Stimulated activated naive CD4-positive, alpha-beta T cell (primary cell): ENCODE measurements around the gene MYO16.
"Not testable (repeated sequence)": the region's sequence is repeated elsewhere in the genome, so short reads cannot be mapped to it uniquely, and the experiment has no call there.

ENCODE experiments used
- DNase-seq, 6 experiments: peaks; one replicate each; lab custom pipeline; 2025; lab: John Stamatoyannopoulos, UW

The MYO16 gene

DNA sequence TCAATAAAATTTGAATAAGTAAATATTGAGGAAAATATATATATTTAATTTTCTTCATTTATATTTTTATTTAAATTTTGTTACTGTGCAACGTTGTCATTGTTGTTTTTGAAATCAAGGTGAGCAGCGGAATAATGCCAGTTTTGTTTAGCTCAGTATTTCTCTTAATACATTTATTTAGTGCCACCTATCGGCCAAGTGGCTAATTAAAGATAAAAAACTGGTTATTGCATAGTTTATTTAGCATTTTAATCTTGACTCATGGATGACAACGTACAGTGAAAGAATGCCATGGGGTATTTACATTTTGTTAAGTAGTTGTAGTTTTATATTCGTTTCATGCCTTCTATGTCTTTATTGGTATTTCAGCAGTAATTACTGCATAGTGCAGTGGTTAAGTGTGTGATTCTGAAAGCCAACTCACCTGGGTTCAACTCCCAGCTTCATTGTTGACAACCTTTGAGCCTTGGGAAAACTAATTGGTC, 265.9 kb downstream of the MYO16 start:
- DNase-seq: peak in 3 of 6 experiments; percentile 6 to 34 (median 18)

DNA sequence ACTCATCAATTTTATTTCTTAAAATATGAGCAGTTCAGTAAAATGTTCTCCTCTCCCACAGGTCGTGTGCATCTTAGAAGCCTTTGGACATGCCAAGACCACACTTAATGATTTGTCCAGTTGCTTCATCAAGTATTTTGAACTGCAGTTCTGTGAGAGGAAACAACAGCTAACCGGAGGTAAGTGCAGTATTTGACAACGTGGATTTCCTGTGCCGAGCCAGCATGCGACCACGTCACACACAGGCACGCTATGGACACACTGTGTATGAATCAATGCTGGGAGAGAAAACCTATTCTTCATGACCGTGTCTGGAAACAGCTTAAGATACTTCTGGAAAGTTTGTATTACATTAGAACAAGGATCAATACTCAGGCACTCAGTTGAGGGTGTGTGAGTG, 268.5 kb downstream of the MYO16 start:
- peak in 1 of 6 experiments; percentile 23 for DNase-seq

DNA sequence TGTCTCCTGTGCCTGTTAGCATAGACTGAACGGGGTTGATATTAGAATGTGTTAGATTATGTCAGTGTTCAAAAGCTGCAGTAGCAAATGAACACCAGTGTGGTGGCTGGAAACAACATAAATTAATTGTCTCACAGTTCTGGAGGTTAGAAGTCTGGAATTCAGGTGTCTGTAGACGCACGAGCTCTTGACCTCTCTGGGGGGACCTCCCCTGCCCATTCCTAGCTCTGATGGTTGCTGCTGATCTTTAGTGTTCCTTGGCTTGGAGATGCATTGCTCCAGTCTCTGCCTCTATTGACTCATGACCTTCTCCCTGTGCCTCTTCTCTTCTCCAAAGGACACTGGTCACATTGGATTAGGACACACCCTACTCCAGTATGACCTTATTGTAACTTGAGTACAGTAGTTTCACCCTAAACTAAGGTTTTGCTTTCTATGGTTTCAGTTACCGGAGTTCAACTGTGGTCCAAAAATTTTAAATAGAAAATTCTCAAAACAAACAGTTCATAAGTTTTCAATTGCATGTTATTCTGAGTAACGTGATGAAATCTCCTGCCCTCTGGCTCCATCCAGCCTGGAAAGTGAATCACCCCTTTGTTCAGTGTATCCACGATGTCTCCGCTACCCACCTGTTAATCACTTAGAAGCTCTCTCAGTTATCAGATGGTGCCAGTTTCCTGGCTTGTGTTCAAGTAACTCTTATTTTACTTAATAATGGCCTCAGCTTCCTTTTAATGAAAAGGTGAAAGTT, 273.2 kb downstream of the MYO16 start:
- no peak for DNase-seq

DNA sequence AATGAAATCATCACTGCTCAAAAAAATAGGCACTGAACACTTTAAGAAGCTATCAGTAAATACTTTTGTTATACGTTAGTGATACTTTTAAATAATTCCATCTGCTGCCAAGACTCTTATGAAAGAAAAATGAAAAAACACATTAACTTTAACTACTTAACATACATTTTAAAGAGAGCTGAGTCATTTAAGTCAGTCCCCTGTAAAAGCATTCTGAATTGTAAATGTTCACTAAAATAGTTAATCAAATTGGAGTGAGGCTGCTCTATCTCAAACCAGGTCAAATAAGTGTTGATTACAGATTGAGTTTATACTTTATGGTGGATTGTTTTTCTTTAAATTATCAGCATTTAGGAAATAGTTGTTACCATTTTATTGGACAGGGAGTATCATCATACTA, 274.2 kb downstream of the MYO16 start:
- no peak for DNase-seq

DNA sequence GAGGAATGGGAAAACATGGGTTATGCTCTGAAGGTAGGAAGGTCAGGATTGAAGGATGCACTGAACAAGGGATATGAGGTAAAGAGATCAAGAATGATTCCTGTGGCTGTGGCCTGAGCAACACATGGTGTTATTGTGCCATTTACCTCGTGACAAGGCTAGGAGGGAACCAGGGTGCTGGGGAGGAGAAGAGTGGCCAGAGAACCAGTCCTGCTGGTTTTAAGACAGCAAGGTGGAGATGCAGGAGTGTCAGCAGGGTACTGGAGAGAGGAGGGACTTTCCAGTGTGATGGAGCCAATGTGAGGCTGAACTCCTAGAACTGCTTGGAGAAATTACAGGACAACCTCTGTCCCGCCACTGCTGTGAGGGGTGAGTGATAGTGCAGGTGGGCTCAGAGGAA, 282.4 kb downstream of the MYO16 start:
- no peak for DNase-seq

DNA sequence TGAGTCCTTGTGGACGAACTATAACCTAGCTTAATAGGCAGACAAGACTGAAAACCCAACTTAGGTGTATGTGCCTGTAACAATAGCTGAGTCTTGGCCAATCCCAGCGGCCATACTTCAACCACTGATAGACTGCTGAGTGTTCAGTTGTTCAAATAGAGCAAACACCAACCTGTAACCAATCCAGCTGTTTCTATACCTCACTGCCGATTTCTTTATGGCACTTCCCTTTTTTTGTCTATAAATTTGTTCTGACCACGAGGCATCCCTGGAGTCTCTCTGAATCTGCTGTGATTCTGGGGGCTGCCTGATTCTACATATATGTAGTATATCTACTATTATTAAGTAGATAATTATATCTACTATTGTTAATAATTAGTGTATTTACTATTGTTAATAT, 284.3 kb downstream of the MYO16 start:
- not testable (repeated sequence) for DNase-seq

DNA sequence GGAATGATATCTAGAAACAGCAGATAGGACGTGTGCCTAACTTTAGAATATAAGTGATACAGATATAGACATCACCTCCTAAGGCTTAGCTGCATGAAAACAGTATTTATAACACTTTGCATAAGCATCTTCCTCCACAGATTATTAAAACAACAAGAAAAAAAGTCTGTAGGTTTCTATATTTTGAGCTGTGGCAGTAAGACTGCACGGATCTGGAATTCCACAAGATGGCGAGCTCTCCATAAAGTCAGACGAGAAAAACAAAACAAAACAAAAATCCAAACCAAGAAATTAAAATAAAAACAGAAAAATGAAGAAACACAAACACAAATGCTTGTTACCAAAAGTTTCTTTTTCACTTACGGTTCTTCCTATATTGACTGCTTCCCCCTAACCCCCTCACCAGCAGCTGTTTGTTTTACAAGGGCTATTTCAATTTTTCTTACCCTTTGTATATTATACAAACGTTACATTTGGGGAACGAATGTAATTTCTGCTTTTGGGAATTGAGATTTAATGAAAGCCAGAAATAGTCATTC, 285.8 kb downstream of the MYO16 start:
- no peak for DNase-seq

DNA sequence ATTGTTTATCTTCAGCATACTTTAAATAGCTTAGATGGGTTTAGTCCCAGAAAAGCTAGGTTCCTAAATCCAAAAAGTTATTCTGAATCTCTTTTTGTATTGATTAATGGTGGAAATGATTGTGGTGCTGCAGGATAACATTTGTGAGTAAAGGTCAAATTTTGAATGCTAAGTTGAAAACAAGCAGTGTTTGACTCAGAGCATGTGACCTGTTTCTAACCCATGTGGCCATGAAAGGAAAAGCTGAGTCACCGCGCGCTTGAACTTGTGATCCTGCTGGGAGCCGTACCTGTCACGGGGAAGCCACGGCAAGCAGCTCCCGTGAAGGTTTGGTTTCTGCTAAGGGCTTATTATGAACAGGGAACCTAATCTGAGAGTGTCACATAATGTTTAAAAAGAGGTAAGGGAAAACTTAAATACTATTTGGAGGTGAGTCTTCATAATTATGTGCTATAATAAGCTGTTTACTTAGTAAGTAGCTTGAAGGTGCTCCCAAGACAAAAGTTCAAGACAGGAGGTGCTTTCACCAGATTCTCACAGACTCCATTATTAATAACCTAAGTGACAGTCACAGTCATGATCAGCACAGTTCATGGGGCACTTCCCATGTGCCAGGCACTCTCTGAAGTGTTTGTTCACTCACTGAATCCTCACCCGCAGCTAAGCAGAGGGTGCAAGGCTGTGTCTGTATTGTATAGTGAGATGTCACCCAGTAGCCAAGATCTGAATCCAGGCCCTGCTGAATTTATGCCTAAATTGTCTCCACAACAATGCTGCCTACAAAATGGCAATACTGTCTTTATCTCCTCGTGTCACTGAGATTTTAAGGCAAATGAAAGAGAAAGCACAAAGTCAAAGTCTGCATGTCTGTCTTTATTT, 286.5 kb downstream of the MYO16 start:
- peak in 2 of 6 experiments; percentile 3 to 16 for DNase-seq

DNA sequence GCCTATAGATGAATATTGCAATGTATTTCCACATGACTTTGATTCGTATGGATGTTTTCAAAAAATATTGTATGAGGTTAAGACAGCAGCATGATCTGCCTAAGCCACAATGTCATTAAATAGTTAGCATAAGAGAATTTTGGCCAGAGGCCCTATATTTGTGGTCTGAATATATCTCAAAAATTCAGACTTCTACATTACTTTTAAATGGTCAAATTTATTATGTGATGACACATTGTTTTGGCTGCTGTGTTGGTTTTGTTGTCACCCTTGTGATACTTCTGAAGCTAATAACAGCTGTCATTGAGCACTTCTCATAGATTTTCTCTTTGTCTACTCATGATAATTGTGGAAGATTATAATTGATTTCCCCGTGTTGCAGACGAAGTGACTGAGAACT, 288.2 kb downstream of the MYO16 start:
- DNase-seq: no peak

DNA sequence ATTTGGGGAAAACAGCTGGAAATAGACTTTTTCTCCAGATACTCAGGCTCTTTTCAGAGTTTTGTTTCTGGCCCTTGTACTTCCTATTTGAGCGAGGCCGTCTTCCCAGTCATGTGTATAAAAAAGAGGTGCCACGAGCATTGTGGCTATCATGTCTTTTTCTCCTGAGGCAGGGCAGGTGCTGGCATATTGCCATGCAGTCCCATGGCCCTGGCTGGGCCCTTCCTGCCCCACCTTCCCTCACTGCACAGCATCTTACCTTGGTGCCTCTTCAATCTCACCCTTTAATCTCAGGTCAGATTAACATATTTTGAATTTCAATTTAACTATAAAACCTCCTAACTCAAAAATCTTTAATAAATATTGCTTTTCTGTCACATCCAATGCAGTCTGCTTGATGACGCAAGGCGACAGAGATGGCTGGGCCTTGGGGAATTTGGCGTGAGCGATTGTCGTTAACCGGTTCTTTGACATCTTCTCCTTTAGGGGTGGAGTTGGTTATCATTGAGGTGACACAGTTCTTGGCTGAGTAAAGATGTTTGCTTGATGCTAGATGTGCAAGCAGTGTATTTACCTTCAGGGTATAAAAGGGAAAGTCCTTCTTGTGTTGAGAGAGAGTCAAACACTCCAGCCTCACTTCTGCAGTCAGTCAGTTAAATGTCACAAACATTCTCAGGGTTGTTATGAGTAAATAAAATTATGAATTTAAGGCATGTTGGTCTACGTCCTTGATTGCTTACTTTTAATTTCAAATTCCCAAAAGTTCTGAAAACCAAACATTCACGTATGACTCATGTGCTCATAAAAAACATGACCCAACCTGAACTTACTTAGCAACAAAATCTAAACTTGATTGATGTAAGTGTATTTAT, 289.9 kb downstream of the MYO16 start:
- DNase-seq: no peak

DNA sequence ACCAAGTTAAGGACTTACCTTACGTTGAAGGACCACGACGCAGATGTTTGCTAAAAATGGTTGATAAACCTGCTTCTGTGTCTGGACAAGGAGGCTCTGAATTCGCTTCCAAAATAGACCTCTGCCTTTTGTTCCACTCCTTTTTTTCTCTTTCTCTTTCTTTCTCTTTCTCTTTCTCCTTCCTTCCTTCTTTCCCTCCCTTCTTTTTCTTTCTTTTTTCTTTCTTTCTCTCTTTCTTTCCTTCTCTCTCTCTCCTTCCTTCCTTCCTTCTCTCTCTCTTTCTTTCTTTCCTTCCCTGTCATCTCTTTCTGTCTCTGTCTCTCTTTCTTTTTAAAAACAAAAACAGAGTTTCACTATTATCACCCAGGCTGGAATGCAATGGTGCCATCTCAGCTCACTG, 290.7 kb downstream of the MYO16 start:
- no peak for DNase-seq

DNA sequence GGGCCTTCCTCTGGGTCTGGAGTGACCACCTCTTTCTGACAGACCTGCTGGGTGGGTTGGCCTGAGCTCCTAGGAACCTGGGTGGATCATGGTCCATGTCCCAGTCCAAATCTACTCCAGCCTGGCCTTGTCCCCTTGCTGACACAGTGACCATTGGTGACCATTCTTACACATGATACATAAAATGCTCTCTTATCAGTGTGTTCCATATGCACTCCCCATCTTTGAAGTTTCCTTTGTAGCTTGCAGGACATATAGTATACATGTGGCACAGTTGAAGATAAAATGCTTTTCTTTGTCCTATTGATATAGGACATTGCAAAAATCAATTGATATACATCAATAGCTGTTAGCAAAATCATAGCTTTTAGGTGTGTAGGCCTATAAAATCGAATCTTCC, 291.8 kb downstream of the MYO16 start:
- no peak for DNase-seq

DNA sequence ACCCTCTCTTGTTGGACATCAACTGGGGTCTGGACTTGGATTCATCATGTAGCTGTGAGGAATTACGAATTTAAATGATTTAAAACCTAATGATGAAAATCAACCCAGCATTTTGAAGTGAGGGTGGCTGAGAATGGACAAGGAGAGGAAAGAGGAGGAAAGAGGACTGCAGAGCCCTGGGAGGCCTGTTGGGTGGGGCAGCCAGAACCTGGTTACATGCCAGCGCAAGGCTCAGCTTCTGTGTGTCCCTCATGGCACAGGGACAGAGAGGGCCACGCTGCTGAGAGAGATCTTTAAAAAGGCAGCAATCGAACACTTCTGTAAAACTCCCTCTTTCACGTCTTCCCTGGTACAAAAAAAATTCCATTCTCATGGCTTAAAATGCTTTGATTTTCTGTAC, 292.7 kb downstream of the MYO16 start:
- no peak for DNase-seq

DNA sequence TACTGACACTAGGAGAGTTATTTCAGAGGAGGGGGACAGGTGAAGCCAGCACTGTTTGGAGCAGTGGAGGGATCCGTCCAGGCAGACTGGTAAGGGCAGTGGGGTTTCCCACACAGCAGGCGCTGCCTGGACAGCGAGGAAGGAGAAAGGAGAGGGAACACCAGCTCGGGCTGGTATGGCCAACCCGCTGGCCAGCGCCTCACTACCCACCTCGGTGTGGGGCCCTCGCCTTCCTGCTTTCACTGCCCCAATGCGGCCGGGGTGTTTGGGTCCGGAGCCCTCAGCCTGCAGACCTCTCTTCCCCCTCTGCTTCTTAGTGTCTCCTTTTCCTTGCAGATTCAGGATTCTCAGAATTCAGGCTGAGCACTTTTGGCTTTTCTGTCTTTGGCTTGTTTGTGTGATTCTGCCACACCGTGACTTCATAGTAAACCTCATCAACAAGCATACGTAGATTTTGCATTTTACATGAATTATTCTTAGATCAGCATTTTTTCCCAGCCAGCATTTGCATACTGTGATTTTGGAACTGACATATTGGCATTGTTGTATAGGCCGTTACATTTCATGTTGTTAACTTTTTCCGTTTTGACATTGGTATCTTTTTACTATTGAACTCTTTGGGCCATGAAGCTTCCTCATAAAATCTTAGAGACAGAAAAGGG, 294.1 kb downstream of the MYO16 start:
- no peak for DNase-seq

DNA sequence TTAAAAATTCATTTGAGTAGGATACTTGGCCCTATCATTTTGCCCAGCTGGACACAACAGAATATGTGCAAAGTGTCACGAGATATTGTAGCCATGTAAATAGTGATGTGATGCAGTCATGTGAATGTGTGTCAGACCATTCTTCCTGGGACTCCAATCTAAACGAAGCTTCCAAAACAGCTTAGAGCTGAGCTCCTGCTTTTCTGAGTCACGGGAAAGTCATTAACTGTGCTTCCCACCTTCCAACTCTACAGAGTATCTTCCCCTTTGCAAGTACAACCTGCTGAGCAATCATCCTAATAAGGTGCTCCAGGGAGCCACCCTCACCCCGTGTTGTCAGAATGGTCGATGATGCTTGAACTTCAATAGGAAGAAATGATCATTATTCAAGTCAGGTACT, 294.7 kb downstream of the MYO16 start:
- no peak for DNase-seq

DNA sequence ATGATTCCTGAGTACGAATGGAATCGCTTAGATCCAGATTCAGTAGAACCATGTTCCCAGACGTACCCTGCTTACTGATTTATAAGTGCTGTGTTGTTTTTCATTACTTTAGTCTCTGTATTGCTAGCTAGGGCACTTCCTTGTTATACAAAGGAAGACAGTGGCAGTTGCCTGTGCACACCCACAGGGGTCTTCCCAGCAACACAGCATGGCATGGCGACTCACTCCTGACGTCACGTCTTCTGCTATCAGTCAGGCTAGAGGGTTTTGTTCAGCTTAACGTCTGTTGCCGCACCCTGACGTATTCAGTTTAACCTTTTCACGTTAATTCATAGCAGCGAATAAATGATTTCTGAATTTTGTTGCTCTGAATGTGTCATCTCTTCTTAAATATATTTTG, 295.1 kb downstream of the MYO16 start:
- DNase-seq: no peak

DNA sequence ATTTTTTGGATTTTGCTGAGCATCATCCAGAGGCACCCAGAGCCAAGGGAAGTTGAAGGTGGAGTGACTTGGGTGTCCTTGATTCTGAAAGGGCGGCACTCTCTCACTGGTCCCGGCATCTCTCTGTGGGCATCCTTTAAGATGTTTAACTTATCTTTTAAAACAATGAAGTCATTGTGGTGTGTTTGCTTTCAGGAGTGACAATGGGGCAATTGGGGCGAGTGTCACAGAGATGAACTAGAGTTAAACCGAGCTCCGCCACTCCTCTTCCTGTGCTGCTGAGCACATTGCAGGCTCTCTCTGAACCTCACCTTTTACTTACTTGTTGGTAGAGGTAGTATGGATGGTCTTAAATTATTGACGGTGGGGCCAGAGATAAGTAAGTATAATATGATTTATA, 295.7 kb downstream of the MYO16 start:
- DNase-seq: no peak

DNA sequence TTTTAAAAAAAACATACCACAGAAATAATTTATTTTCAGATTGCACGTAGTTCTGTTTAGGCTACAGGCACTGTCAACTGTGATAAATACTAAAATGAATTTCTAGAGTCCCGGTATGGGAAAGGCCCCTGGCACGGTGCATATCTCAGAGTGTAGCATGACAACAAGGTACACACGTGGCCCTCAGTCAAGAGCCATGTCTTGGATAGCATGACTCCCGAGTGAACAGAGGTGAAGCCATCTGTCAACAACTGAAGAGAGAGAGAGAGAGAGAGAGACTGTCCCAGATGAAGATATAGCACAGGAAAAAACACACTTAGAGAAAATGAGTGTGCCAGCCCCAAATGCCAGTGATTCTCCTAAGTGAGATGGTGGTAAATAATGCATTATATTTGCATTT, 297.5 kb downstream of the MYO16 start:
- DNase-seq: no peak

DNA sequence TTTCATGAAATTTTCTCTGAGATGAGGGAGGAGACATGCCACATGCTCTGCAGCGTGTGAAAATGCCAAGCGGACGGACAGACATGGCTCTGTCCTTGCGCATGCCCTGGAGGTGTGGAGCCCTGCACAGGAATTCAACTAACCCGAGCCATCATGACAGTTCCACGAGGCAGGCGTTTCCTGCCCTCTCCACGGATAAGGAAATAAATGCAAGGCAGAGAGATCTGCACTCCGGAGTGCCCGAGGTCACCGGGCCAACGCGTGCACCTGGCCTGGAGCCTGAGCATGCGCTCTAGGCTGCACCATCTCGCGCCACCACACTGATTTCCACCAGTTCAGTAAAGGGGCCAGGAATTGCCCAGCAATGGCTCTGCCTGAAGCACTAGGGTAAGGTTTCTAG, 298.2 kb downstream of the MYO16 start:
- no peak for DNase-seq

DNA sequence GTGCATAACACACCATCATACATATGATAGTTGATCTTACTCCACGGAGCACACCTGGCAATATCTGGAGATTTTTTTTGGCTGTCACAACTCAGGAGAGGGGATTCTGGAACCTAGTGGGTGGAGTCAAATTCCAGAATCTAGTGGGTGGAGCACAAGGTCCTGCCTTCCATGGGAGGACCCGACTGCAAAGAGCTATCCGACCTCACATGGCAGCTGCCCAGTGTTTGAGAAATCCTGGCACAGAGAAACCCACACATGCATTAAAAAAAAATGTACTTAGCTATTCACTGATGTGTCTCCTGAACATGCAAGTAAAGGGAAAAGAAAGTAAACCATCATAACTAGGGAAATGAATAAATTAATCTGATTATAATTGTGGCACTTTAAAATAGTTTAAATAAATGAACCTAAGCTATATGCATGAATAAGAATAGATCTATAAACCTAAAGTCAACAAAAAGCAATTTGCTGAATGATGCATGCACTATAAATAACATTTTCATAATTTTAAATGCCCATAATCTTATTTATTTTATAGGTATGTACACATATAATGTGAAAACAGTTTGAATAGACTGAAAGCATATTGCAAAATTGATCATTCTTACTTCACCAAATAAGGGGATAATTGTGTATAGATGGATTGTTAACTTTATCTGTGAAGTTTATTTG, 300.3 kb downstream of the MYO16 start:
- DNase-seq: no peak

DNA sequence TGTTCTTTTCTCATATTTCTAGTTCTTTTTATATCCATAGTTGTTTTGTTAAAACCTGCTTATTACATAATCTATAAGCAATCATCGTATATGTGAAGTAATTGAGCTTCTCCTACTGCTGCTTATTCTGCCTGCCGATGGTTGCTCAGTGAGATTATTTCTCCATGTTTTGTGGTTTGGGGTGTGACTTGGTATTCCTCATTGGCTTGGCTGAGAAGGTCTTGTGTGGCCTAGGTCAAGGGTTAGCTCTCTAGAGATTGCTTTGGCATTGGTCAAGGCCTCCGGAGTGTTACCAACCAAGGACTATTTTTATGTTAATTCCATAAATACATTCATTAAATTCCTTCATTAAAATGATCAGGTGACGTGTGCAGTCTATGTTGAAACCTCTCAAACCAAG, 302.8 kb downstream of the MYO16 start:
- DNase-seq: no peak
